Activated CD4-positive, alpha-beta T cell treated with anti-CD3 and anti-CD28 coated beads, Interleukin-2, amount 50 U/mL, for 48 hours (primary cell): ENCODE results near the gene DYRK1A.
"Not testable (repeated sequence)": the region's sequence is repeated elsewhere in the genome, so short reads cannot be mapped to it uniquely, and the experiment has no call there.

ENCODE experiments used
- DNase-seq, 2 experiments: peaks; one replicate each; pipeline ENCODE4 v3.0.0-alpha.2; 2020

DYRK1A gene

GRCh38 chr21:37532868-37533780 is 166.6 kb downstream of the DYRK1A start:
- DNase-seq, result peak; percentile 26 to 28

- no peak for DNase-seq
Observed at GRCh38 chr21:37534431-37534830, 167.9 kb downstream of the DYRK1A start.

GRCh38 chr21:37535130-37535529 is 168.6 kb downstream of the DYRK1A start:
- no peak for DNase-seq

- no peak for DNase-seq
Observed at GRCh38 chr21:37535672-37536071, 169.1 kb downstream of the DYRK1A start.

- no peak for DNase-seq
Observed at GRCh38 chr21:37536616-37537278, 170.2 kb downstream of the DYRK1A start.

- no peak for DNase-seq
Observed at GRCh38 chr21:37537391-37537996, 170.9 kb downstream of the DYRK1A start.

- DNase-seq, result no peak
Observed at GRCh38 chr21:37538971-37539590, 172.5 kb downstream of the DYRK1A start.

GRCh38 chr21:37541128-37541527 is 174.6 kb downstream of the DYRK1A start:
- DNase-seq, result not testable (repeated sequence)

GRCh38 chr21:37542512-37542911 is 175.9 kb downstream of the DYRK1A start:
- DNase-seq, result no peak

- DNase-seq, result no peak
Observed at GRCh38 chr21:37546299-37546908, 179.8 kb downstream of the DYRK1A start.

- no peak for DNase-seq
Observed at GRCh38 chr21:37546949-37547614, 180.5 kb downstream of the DYRK1A start.

GRCh38 chr21:37547615-37548200 is 181.1 kb downstream of the DYRK1A start:
- no peak for DNase-seq

GRCh38 chr21:37548521-37548981 is 182.0 kb downstream of the DYRK1A start:
- no peak for DNase-seq

- not testable (repeated sequence) for DNase-seq
Observed at GRCh38 chr21:37549730-37550129, 183.2 kb downstream of the DYRK1A start.

- DNase-seq, result no peak
Observed at GRCh38 chr21:37550157-37550556, 183.6 kb downstream of the DYRK1A start.

- no peak for DNase-seq
Observed at GRCh38 chr21:37550618-37551330, 184.2 kb downstream of the DYRK1A start.

- DNase-seq, result no peak
Observed at GRCh38 chr21:37551331-37551992, 184.9 kb downstream of the DYRK1A start.

- DNase-seq, result no peak
Observed at GRCh38 chr21:37551993-37552355, 185.4 kb downstream of the DYRK1A start.

- no peak for DNase-seq
Observed at GRCh38 chr21:37552496-37553029, 186.0 kb downstream of the DYRK1A start.

GRCh38 chr21:37553078-37553481 is 186.5 kb downstream of the DYRK1A start:
- DNase-seq, result no peak
